HCT116 (cell line): ENCODE data around the gene CDC14A. TPM values are rescaled to one million over a fixed set of nuclear protein-coding genes. Genes with fewer than 3 reads are reported as not detected.

Source experiments
- CEBPB ChIP-seq: IDR thresholded peaks from 2 replicates; pipeline ENCODE4 v1.6.1; 2012; ENCODE audit warnings: low read depth
- ELF1 ChIP-seq: IDR thresholded peaks from 2 replicates; pipeline ENCODE4 v1.6.1; 2012; ENCODE audit warnings: low read depth, borderline replicate concordance
- POLR2A ChIP-seq: IDR thresholded peaks from 2 replicates; pipeline ENCODE4 v1.7.0; 2011; ENCODE audit warnings: borderline replicate concordance; ENCODE audit not compliant: insufficient read depth, insufficient read length; ENCODE audit errors: extremely low read depth
- POLR2AphosphoS5 ChIP-seq: IDR thresholded peaks from 2 replicates; pipeline ENCODE4 v1.6.1; 2011; ENCODE audit warnings: mild to moderate bottlenecking, low read depth, low read length, moderate library complexity
- SIN3A ChIP-seq: IDR thresholded peaks from 2 replicates; pipeline ENCODE4 v1.6.1; 2012; ENCODE audit warnings: low read depth
- TCF7L2 ChIP-seq: IDR thresholded peaks from 2 replicates; pipeline ENCODE4 v1.7.0; 2011; ENCODE audit warnings: borderline replicate concordance, inconsistent platforms; ENCODE audit not compliant: insufficient read depth, insufficient read length; ENCODE audit errors: extremely low read depth
- ZNF274 ChIP-seq: fragments of 200-500 bp; sonication (Bioruptor generic); IDR thresholded peaks from 2 replicates; pipeline ENCODE4 v1.6.1; 2014; ENCODE audit warnings: mild to moderate bottlenecking, low read depth, low read length, inconsistent platforms
- total RNA-seq: library from RNA; stranded (reverse); gene quantifications from one replicate; pipeline ENCODE4 v1.2.1, GENCODE V29; 2021; ENCODE audit not compliant: unreplicated experiment
- TF ChIP-seq, protein P1 (sequence below): IDR thresholded peaks from 2 replicates; pipeline ENCODE4 v1.6.1; 2011; ENCODE audit warnings: mild to moderate bottlenecking, low read length, moderate library complexity; ENCODE audit not compliant: insufficient replicate concordance; ENCODE audit errors: extremely low read depth
- TF ChIP-seq, protein P2 (sequence below): IDR thresholded peaks from 2 replicates; pipeline ENCODE4 v1.6.1; 2012
- TF ChIP-seq, protein P3 (sequence below): IDR thresholded peaks from 2 replicates; pipeline ENCODE4 v1.6.1; 2012; ENCODE audit warnings: low read depth

The CDC14A gene
- total RNA-seq, 1 experiment from 2014 or later = 5.1 TPM

DNA sequence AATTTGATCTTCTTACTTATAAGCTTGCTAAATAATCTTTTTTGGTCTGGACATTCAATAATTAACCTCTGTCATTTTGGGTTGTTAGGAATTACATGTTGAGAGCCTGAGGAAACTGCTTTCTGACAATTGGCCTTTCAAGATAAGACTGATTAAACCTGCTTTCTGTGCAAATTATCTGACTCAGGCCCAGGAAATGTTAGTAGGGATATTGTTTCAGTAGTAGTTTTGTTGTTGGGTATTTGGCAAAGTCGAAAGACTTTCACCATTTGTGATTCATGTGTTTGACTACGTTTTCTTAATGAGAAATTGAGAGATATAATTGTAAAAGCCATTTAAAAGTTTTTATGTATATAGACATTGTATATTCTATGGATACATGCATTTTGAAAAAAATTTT lies 104.6 kb downstream of the CDC14A start (continued):
- TF ChIP-seq, protein P1, sequence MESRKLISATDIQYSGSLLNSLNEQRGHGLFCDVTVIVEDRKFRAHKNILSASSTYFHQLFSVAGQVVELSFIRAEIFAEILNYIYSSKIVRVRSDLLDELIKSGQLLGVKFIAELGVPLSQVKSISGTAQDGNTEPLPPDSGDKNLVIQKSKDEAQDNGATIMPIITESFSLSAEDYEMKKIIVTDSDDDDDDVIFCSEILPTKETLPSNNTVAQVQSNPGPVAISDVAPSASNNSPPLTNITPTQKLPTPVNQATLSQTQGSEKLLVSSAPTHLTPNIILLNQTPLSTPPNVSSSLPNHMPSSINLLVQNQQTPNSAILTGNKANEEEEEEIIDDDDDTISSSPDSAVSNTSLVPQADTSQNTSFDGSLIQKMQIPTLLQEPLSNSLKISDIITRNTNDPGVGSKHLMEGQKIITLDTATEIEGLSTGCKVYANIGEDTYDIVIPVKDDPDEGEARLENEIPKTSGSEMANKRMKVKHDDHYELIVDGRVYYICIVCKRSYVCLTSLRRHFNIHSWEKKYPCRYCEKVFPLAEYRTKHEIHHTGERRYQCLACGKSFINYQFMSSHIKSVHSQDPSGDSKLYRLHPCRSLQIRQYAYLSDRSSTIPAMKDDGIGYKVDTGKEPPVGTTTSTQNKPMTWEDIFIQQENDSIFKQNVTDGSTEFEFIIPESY = no peak
- no peak for TF ChIP-seq TCF7L2
- TF ChIP-seq, protein P2, sequence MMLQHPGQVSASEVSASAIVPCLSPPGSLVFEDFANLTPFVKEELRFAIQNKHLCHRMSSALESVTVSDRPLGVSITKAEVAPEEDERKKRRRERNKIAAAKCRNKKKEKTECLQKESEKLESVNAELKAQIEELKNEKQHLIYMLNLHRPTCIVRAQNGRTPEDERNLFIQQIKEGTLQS = no peak
- TF ChIP-seq CEBPB = no peak
- TF ChIP-seq POLR2AphosphoS5 = no peak
- TF ChIP-seq, protein P3, sequence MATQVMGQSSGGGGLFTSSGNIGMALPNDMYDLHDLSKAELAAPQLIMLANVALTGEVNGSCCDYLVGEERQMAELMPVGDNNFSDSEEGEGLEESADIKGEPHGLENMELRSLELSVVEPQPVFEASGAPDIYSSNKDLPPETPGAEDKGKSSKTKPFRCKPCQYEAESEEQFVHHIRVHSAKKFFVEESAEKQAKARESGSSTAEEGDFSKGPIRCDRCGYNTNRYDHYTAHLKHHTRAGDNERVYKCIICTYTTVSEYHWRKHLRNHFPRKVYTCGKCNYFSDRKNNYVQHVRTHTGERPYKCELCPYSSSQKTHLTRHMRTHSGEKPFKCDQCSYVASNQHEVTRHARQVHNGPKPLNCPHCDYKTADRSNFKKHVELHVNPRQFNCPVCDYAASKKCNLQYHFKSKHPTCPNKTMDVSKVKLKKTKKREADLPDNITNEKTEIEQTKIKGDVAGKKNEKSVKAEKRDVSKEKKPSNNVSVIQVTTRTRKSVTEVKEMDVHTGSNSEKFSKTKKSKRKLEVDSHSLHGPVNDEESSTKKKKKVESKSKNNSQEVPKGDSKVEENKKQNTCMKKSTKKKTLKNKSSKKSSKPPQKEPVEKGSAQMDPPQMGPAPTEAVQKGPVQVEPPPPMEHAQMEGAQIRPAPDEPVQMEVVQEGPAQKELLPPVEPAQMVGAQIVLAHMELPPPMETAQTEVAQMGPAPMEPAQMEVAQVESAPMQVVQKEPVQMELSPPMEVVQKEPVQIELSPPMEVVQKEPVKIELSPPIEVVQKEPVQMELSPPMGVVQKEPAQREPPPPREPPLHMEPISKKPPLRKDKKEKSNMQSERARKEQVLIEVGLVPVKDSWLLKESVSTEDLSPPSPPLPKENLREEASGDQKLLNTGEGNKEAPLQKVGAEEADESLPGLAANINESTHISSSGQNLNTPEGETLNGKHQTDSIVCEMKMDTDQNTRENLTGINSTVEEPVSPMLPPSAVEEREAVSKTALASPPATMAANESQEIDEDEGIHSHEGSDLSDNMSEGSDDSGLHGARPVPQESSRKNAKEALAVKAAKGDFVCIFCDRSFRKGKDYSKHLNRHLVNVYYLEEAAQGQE = no peak
- TF ChIP-seq SIN3A = no peak
- no peak for TF ChIP-seq ELF1
- no peak for TF ChIP-seq POLR2A
- no peak for TF ChIP-seq ZNF274
- TF ChIP-seq, all 23 proteins: peak for 0
